UCSD-AML1 (cell line): ENCODE data around the gene CLEC4M.
"Not testable (repeated sequence)": the region's sequence is repeated elsewhere in the genome, so short reads cannot be mapped to it uniquely, and the experiment has no call there.

Experiments
- DNase-seq: peaks from one replicate; lab custom pipeline; 2025; ENCODE audit not compliant: unreplicated experiment; lab: John Stamatoyannopoulos, UW

The CLEC4M gene

GRCh38 chr19:7739801-7740681 is 23.0 kb upstream of the CLEC4M start:
- no peak for DNase-seq

- DNase-seq = no peak
Observed at GRCh38 chr19:7740682-7741054, 22.4 kb upstream of the CLEC4M start.

DNA sequence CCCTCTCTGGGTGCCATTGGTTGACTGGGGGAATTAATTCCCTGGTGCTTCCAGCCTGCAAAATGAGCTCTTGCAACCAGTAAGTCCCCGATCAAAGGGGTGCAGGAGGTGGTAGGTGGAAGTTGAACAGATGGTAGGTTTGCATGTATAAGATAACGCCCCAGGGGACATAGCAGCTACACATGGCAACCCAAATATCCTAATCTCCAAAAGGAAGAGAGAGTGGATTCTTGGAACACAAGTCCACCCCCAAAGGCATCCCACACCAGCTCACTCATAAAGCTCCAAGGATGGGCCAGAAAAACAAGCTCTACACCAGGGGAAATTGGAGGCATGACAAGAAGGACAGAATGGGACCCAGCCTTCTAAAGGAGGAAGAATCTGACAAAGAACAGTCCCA is 20.5 kb upstream of the CLEC4M start:
- DNase-seq = no peak

DNA sequence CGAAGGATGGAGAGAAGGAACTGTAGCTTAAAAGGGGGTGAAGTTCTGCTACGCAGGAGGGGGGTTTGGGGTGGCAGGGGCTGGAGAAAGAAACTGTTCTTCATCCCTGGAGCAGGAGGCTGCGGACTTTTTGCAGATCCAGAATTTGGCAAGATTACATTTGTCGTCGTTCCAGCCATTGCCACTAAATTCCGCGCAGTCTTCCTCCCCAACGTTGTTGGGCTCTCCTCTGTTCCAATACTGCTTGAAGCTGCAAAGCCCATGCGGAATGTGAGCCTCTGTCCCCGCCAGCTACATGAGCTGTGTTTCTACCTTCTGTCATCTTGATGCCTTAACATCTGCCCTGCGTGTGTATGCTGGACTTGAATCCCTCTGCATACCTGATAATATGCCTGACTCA is 20.1 kb upstream of the CLEC4M start:
- DNase-seq = no peak

- no peak for DNase-seq
Observed at GRCh38 chr19:7743425-7743841, 19.6 kb upstream of the CLEC4M start.

GRCh38 chr19:7744199-7744786 is 18.8 kb upstream of the CLEC4M start:
- no peak for DNase-seq

DNA sequence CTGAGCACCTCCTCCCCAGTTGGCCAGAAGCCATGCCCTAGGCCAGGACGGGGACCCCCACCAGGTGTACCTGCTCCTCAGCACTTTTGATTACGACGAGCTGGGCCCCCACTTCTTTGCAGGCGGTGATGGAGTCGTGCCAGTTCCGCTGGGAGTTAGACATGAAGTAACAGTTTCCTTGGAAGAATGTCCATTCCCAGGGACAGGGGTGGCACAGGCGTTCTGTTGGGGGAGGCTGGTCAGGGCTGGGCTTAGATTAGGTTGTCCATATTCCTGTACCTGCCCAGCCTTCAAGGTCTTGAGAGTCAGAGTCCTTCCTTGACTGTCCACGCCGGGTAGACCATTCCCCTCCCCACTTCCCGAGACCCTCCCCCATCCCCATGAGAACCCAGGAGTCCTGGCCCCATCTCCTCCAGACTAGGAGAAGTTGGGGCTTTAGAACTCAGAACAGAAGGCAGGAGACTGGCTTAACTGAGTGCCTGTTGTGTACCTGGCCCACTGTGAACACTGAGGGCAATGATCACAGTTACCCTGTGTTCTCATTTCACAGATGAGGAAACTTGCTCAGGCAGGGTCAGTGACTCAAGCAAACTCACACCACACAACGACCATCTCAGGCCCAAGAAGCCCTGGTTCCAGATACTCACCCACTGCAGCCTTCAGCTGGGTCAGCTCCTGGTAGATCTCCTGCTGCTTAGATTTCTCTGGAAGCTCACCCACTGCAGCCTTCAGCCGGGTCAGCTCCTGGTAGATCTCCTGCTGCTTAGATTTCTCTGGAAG is 18.0 kb upstream of the CLEC4M start:
- DNase-seq = no peak

DNA sequence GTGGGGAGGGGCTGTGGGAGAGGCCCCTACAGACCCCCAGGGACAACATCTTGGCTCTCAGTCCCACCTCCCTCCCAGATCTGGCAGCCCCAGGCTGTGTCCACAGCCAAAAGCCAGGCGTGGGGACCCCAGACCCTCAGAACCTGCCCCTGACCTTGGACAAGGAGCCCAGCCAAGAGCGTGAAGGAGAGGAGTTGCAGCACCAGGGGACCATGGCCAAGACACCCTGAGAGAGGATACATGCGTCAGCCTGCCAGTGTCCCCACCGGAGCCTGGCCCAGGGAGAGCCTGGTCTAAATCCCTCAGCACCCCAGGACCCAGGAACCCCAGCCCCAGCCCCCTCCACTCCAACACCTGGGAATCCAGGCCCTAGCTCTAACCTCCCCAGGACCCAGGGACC is 16.7 kb upstream of the CLEC4M start:
- not testable (repeated sequence) for DNase-seq

DNA sequence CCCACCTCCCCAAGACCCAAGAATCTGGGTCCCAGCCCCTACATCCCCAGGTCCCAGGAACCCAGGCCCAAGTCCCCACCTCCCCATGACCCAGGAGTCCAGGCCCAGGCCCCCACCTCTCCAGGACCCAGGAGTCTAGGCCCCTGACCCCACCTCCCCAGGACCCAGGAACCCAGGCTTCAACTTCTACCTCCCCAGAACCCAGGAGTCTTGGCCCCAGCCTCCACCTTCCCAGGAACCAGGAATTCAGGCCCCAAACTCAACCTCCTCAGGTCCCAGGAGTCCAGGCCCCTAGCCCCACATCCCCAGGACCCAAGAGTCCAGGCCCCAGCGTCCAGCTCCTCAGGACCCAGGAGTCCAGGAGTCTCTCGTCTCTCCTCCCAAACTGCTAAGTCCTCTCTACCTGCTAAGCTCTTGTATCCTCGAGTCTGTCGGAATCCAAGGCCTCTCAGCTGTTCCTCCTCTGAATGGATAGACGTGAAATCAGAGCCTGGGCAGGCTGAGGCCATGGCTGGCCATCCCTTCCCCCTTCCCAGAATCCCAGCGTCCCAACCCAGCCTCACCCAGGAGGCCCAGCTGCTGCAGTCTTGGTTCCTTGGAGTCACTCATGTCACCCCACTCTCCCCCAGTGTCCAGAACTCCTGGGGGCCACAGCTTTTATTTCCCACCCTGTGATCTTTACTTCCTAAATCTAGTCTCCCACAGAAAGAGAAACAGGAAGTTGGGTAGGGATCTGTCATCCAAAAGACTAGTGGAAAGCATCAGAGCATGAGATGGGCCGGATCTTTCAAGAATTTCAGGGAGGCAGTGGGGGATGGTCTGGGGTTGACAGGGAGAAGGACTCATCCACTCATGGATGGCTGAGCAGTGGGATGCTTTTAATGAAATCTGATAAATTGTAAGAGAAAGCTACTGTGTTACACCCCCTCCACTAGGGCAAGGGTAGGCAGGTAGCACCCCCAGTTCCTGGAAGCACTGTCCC is 15.8 kb upstream of the CLEC4M start, which contains the start of gene CD209:
Gene CD209, minus strand, starts transcription at position 632 of the 982 bp plus-strand sequence. Its CDS starts 23 bp downstream, at position 609.
- DNase-seq = no peak

DNA sequence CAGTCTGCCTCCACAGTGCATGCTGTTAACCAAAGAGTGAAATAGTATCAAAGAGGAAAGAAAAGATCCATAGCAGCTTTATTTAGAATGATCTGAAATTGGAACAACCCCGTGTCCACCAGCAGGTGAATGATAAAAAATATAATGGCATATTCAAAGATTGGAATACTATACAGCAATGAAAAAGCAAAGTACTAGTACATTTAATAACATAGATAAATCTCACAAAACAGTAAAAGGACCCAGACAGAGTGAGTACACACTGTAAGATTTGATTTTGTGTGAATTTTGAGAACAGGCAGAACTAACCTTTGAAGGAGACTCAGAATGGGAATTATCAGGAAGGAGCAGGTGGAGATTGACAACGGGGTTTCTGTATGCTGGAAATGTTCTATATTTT is 14.9 kb upstream of the CLEC4M start:
- DNase-seq = no peak

DNA sequence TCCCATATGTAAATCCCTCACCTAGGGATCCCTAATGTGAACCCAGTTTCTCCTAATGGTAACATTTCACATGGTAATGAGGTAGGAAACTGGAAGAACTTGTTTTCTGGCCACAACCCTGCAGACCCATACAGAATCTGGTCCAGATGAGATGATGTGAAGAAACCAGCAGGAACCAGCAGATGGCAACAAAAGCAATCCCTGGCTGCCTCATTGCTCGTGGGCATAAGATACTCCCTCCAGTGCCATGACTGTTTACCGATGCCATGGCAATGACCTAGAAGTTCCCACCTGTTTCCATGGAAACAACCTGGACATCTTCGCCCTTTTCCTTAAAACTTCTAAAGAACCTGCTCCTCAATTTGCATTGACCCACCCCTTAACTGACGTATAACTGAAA is 14.3 kb upstream of the CLEC4M start:
- no peak for DNase-seq

DNA sequence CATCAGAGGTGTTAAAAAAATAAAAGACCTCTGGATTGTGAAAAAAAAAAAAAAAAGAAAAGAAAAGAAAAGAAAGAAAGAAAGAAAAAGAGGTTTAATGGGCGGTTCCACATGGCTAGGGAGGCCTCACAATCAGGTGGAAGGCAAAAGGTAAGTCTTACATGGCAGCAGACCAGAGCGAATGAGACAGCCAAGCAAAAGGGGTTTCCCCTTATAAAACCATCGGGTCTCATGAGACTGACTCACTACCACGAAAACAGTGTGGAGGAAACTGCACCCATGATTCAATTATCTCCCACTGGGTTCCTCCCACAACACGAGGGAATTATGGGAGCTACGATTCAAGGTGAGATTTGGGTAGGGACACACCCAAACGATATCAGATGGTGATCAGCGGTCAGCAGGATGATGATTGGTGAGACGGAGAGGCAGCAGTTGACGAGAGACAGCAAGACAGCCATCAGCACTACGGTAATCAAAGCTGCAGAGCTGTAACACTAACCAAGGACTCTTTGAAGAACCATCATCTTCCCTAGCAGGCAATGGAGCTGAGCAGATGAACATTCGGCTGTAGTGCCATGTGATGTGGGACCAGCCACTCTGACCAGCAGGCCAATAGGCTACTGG is 11.8 kb upstream of the CLEC4M start:
- no peak for DNase-seq

DNA sequence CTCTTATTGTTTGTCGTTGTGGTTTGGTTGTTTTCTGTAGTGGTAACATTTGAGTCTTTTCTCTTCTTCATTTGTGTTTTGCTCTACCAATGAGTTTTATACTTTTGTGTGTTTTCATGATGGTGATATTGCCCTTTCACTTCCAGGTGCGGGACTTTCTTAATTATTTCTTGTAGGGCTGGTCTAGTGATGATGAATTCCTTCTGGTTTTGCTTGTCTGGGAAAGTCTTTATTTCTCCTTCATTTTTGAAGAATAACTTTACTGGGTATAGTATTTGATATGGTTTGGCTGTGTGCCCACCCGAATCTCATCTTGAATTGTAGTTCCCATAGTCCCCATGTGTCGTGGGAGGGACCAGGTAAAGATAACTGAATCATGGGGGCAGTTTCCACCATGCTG is 6.8 kb upstream of the CLEC4M start:
- DNase-seq = no peak

DNA sequence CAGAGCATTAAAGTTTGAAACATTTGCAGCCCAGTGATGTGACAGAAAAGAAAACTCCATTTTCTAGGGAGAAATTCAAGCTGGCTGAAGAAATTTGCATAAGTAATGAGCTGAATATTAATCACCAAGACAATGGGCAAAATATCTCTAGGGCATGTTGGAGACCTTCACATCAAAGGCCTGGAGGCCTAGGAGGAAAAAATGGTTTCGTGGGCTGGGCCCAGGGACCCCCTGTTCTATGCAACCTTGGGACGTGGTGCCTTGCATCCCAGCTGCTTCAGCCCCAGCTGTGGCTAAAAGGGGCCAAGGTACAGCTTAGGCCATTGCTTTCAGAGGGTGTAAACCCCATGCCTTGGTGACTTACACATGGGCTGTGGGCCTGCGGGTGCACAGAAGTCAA is 5.7 kb upstream of the CLEC4M start:
- no peak for DNase-seq

GRCh38 chr19:7759156-7759555 is 3.9 kb upstream of the CLEC4M start:
- no peak for DNase-seq

DNA sequence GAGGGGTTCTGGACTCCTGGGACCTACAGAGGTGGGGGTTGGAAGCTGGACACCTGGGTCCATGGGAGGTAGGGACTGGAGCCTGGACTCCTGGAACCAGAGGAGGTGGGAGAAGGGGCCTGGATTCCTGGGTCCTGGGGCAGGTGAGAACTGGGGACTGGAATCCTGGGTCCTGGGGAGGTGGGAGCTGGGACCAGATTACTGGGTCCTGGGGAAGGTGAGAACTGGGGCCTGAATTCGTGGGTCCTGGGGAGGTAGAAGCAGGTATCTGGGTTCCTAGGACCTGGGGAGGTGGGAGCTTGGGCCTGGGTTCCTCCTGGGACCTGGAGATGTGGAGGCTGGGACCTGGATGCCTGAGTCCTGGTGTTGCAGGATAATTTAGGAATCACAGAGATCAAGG is 653 bp downstream of the CLEC4M start:
- DNase-seq = no peak

GRCh38 chr19:7764157-7764556 is 1.1 kb downstream of the CLEC4M start:
- not testable (repeated sequence) for DNase-seq

- not testable (repeated sequence) for DNase-seq
Observed at GRCh38 chr19:7765043-7765442, 2.0 kb downstream of the CLEC4M start.

DNA sequence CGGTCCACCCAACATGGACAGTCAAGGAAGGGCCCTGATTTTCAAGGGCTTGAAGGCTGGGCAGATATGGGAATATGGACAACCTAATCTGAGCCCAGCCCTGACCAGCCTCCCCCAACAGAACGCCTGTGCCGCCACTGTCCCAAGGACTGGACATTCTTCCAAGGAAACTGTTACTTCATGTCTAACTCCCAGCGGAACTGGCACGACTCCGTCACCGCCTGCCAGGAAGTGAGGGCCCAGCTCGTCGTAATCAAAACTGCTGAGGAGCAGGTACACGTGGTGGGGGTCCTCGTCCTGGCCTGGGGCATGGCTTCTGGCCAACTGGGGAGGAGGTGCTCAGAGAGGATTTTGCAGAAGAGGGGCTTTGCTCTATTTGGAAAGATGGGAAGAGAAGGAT is 3.5 kb downstream of the CLEC4M start:
- DNase-seq = no peak

- no peak for DNase-seq
Observed at GRCh38 chr19:7767487-7767886, 4.4 kb downstream of the CLEC4M start.
